GM19043 (cell line): Measurements from ENCODE around the gene SPTBN5.

Experiments
- ATAC-seq: cut with Tn5 transposase; IDR thresholded peaks from one replicate; pipeline ENCODE4 v1.9.1; 2021; ENCODE audit warnings: low read depth; ENCODE audit not compliant: unreplicated experiment

The SPTBN5 gene

GRCh38 chr15:41827880-41828806 is 65.7 kb downstream of the SPTBN5 start, which contains the start of gene JMJD7:
Gene JMJD7, plus strand, starts transcription at chr15:41828092. Its CDS starts 33 bp downstream, at chr15:41828125.
- ATAC-seq, result peak; percentile 75

DNA sequence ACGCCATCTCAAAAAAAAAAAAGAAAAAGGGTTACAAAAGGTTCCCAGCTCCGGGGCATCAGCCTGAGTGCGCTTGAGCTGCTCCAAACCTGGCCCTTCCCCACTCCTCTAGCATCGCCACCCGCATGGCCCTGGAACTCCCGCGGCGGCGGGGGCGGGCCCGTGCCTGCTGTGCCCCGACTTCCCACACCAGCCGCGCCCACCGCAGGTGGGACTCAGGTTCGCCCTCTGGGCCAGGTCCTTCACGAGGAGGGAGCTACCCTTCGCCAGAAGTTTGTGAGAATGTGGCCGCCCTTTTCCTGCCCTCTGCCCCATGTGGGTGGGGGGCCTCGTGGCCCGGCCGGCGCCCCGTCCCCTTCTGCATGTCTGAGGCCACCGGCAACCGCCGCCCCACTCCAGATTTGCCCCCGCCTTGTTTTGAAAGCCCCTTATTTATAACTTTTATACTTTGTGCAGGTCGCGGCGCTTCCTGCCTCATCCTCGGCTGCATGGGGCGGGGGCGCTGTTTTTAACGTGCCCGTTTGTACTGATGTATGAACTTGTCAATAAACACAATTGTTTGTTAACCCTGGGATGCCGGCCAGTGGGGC is 66.5 kb downstream of the SPTBN5 start:
- ATAC-seq, result peak; percentile 13

DNA sequence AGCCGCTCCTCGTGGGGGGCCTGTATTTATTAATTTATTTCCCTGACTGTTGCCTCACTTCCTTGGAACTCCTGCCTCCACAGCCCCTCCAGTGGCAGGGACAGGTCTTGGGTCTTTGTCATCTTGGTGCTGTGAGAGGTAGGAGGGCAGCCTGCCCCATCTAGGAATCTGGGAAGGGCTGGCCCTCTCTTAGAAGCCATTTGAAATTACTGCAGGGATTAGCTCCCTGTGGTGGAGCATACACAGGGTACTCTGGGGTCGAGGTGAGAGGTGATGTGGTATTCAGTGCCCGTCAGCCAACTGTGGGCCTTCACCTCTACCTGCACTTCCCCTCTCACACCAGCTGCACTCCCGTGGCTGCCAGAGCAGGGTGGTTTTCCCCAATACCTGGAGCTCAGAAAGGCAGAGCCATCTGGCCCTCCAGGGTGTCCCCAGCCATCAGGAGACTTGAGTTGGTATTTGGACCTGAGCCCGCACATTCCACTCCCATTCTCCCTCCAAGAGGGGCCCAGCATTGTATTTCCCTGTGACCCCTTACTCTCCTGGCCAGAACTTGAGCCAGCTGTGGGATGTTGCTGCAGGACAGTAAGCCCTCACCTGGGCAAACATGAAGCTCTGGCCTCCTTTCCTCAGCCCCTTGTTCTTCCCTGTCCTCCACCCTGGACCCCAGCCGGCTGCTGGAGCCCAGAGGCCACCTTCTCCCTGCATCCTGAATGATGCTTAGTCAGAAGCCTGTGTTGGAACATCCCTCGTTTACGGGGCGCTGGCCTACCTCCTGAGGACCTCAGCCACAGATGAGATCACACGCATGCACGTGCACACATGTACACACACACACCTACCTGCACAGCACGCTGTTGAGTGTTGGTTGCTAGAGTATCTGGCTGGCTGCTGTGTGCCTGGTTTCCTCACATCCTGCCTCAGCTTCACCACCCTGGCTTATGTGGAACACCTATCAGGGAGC is 68.0 kb downstream of the SPTBN5 start:
- no peak for ATAC-seq

DNA sequence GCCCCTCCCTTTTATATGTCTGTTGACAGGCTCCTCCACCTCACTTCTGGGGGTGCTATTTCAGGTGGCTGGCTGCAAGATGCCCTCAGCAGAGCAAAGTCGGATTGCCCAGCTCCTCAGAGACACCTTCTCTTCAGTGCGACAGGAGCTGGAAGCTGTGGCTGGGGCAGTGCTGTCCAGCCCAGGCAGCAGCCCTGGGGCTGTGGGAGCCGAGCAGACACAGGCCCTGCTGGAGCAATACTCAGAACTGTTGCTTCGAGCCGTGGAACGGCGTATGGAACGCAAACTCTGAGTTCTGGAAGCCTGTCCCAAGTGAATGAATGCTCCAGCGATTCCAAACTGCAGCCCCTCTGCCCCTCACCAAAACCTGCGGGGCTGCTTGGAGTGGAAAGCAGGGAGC is 68.7 kb downstream of the SPTBN5 start:
- no peak for ATAC-seq

DNA sequence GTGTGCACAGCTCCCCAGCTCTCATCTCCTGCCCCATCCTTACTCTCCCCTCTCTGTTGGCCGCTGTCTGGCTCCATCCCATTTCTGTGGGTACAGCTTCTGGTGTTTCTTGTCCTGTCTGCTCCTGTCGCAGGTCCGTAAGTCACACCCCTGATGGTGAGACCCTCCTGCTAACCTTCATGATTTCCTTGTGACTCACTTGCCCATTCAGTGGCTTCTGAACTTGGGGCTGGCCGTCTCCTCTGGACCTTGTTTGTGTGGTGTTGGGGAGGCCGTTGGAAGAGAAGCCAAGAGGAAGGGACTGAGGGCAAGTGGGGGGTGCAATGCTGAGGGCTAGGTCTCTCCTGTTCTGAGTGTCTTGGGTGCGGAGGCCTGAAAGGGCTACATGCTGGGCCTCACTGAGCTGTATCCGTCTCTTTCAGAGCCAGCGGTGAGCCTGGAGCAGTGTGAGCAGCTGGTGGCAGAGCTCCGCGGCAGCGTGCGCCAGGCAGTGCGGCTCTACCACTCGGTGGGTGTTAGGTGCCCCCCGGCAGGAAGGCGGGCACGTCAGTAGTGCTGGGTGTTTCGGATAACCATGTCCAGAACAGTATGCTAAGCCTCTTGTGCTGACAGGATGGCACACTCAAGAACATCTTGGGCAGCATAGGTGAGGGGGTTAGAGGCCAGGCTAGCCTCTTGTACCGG is 69.6 kb downstream of the SPTBN5 start:
- ATAC-seq, result no peak

GRCh38 chr15:41823502-41823901 is 70.4 kb downstream of the SPTBN5 start:
- ATAC-seq, result no peak

GRCh38 chr15:41822957-41823356 is 70.9 kb downstream of the SPTBN5 start:
- ATAC-seq, result no peak

- no peak for ATAC-seq
These were observed 71.4 kb downstream of the SPTBN5 start for GRCh38 chr15:41822471-41822870.

DNA sequence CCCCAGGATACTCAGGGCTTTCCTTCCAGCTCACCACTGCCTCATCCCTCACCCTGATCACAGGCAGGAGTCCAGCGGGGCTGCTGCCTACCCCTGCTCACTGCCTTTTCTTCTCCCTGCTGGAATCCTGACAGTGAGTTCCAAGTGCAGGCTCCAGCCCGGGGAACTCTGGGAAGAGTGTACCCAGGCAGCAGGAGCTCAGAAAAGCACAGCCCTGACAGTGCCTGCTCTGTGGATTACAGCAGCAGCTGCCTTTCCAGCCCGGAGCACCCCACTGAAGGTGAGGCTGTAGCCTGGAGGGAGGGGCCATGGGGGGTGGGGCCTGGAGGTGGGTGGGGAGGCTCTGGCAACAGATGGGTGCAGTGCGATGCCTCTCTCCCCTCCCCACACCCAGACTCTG is 72.0 kb downstream of the SPTBN5 start:
- ATAC-seq, result no peak

- no peak for ATAC-seq
These were observed 72.9 kb downstream of the SPTBN5 start for GRCh38 chr15:41820791-41821423.

DNA sequence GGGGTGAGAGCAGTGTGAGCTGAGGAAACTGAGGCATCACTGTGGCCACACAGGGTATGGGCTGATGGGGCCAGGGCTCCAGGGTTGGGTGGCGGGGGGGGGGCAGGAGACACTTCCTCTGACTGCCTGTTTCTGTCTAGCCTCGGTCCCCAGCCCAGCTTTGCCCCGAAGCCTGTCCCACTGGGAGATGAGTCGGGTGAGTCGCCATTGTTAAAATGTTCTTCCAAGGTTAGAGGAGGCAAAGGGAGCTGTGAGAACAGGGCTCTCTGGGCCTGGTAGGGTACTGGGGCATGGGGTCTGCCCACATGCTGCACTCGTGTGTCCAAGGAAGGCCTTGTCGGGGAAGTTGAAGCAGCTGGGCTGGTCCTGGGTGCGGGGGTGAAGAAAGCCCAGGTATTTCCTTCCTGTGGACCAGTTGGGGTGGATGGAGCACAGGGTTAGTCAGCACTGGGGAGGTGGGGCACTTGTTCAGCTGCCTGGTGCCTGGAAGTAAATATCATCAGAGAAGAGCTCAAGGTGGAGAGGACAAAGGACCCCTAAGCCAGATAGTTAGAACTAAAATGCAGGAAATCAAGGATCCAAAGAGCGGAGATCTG is 74.3 kb downstream of the SPTBN5 start:
- ATAC-seq, result no peak

GRCh38 chr15:41817781-41818180 is 76.1 kb downstream of the SPTBN5 start:
- no peak for ATAC-seq

DNA sequence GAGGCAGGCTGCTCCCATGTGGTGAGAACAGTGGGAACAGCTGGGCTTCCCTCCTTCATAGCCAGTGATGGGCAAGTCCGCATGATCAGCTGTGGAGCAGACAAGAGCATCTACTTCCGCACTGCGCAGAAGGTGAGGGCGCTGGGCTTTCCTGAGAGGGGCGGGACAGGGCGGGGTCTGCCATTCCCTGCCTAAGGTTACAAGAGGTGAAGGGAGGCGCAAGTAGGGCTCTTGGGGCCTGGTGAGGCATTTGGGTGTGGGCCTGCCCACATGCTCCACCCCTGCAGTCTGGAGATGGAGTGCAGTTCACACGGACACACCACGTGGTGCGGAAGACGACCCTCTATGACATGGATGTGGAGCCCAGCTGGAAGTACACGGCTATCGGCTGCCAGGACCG is 76.5 kb downstream of the SPTBN5 start:
- no peak for ATAC-seq

DNA sequence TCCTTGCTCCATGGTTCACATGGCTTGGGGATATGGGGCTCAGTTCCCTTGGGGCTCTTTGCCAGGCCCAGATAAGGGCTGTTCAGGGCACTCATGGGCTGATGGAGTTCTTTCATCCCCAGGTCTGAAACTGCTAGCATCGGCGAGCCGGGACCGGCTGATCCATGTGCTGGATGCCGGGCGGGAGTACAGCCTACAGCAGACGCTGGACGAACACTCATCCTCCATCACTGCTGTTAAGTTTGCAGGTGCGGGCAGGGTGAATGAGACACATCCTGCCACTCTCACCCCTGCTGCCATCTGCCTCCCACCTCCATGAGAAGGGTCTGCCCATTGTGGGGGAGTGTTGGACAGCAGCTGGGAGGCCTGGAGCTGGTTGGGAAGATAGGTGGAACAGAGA is 77.1 kb downstream of the SPTBN5 start:
- no peak for ATAC-seq

DNA sequence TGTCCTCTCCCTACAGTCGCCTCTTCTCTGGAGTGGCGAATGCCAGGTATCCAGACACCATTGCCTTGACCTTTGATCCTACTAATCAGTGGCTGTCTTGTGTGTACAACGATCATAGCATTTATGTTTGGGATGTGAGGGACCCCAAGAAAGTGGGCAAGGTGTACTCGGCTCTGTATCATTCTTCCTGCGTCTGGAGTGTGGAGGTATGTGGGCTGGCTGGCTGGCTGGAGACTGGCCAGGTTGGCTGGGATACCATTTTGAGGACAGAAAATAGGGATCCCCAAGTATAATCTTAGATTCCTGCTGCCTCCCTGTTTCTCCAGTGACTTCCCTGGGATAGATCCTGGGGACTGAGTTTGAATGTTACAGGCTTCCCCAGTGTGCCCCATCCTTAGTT is 79.3 kb downstream of the SPTBN5 start:
- no peak for ATAC-seq

DNA sequence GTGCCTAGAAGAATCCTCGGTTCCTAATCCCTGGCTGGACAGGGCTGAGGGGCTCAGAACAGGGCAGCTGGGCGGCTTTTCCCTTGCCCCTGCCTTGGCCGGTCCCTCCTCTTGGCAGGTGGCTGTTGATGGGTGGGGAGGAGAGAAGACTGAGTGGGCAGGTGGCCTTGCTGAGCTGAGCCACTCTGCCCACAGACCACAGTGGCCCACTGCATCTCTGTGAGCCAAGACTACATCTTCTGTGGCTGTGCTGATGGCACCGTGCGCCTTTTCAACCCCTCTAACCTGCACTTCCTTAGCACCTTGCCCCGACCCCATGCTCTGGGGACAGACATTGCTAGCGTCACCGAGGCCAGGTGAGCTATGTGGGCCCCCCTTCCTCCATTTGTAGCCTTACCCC is 80.4 kb downstream of the SPTBN5 start:
- ATAC-seq, result no peak

GRCh38 chr15:41812820-41813375 is 81.0 kb downstream of the SPTBN5 start:
- ATAC-seq, result no peak

DNA sequence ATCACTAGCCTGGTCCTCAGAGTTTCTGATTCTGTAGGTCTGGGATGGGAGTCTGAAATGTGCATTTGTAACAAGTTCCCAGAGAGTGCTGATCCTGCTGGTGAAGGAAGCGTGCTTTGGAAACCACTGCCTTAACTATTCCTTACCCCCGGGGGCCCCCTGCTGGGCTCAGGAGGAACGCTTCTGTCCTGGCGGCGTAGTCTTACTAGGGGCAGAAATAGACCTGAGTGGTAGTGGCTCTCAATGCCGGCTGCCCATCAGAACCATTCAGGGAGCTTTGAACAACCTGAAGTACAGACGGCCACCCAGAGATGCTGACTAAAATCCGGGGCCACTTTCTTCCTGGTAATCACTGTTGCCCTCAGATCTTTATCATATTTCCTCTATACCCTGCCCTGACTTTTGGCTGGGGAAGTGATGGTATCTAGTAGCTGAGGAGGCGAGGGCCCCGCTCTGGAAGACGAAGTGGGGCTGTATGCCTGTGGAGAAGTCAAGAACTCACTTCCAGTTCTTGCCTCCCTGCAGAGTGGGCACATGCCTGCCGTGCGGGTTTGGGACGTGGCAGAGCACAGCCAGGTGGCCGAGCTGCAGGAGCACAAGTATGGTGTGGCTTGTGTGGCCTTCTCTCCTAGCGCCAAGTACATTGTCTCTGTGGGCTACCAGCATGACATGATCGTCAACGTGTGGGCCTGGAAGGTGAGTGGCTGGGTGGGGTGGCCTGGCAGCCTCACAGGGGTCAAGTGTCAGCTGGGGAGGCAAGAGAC is 82.2 kb downstream of the SPTBN5 start:
- no peak for ATAC-seq
